ENCODE measurements around the gene MMRN2.

GRCh38 chr10:86981716-86982115, 24.3 kb upstream of the MMRN2 start:
- TF ChIP-seq RAD21 (IDR thresholded peaks at IDR 0.05) (no peak), CTCF (IDR thresholded peaks at IDR 0.05; ENCODE audit: low read depth, low read length, missing input control) (no peak), GABPA (IDR thresholded peaks at IDR 0.05 in 1 of 2, conservative IDR thresholded peaks at IDR 0.05 in 1 of 2) (no peak), YY1 (IDR thresholded peaks at IDR 0.05) (no peak), ATF3 (IDR thresholded peaks at IDR 0.05) (no peak), TAF1 (conservative IDR thresholded peaks at IDR 0.05) (no peak), ZBTB33 (IDR thresholded peaks at IDR 0.05) (no peak), JUND (IDR thresholded peaks at IDR 0.05) (no peak)

Measured in liver (tissue), 3 donors.